HEK293 (cell line): ENCODE results near the gene CDK14.

Experiments
- CTCF ChIA-PET: fragments of 350-600 bp; formaldehyde crosslinking; extraction: SDS; loops from one replicate; lab custom pipeline; 2021; ENCODE audit warnings: antibody characterized with exemption; lab: Yijun Ruan, JAX
- POLR2A ChIA-PET: fragments of 300-600 bp; formaldehyde crosslinking; extraction: SDS; loops from one replicate; lab custom pipeline; 2020; ENCODE audit warnings: antibody characterized with exemption, inconsistent platforms; lab: Yijun Ruan, JAX
- H3K27ac ChIP-seq: fragments of 200-500 bp; sonication (Bioruptor generic); 2 replicates; pipeline ENCODE4 v1.5.1; 2014; ENCODE audit warnings: low read depth, low read length, control low read depth, inconsistent platforms; ENCODE audit errors: extremely low read depth
- H3K36me3 ChIP-seq, 2 experiments: fragments of 200-500 bp in 1 of 2; sonication (Bioruptor generic) in 1 of 2; 1 replicate in 1 of 2; 2 replicates in 1 of 2; pipeline ENCODE4 v1.5.1; 2014 to 2017; ENCODE audit warnings: inconsistent platforms in 2 of 2, low read length in 2 of 2; ENCODE audit not compliant: control insufficient read depth in 2 of 2, insufficient read depth in 1 of 2
- H3K4me1 ChIP-seq: fragments of 200-500 bp; sonication (Bioruptor generic); 2 replicates; pipeline ENCODE4 v1.5.1; 2014; ENCODE audit warnings: mild to moderate bottlenecking, low read length, inconsistent platforms; ENCODE audit not compliant: control insufficient read depth, insufficient read depth
- H3K4me3 ChIP-seq: 2 replicates; pipeline ENCODE4 v1.5.1; 2011; ENCODE audit warnings: low read depth, mild to moderate bottlenecking, control low read depth, low read length, moderate library complexity
- H3K9me3 ChIP-seq: fragments of 200-500 bp; sonication (Bioruptor generic); 2 replicates; pipeline ENCODE4 v1.5.1; 2014; ENCODE audit warnings: low read depth, low read length, inconsistent platforms; ENCODE audit not compliant: control insufficient read depth, insufficient read depth
- EGR2 ChIP-seq: fragments of 450-650 bp; formaldehyde crosslinking; IDR thresholded peaks from 2 replicates; pipeline ENCODE4 v1.5.1; 2016; ENCODE audit warnings: low read depth, missing biosample characterization, missing genetic modification characterization
- HOXD13 ChIP-seq: sonication (generic); formaldehyde crosslinking; IDR thresholded peaks from 2 replicates; pipeline ENCODE4 v1.8.0; 2022; ENCODE audit warnings: missing genetic modification reagents, borderline replicate concordance
- TRIM28 ChIP-seq: IDR thresholded peaks from 2 replicates; pipeline ENCODE4 v1.6.1; 2011; ENCODE audit warnings: low read length, control low read depth, borderline replicate concordance
- ZBTB17 ChIP-seq: fragments of 450-650 bp; formaldehyde crosslinking; IDR thresholded peaks from 2 replicates; pipeline ENCODE4 v1.5.1; 2016; ENCODE audit warnings: missing biosample characterization, missing genetic modification characterization
- ZFP3 ChIP-seq: fragments of 450-650 bp; formaldehyde crosslinking; IDR thresholded peaks from 2 replicates; pipeline ENCODE4 v1.5.1; 2016; ENCODE audit warnings: low read depth, missing biosample characterization, missing genetic modification characterization
- ZFP41 ChIP-seq: fragments of 450-650 bp; formaldehyde crosslinking; IDR thresholded peaks from 2 replicates; pipeline ENCODE4 v1.5.1; 2016; ENCODE audit warnings: missing biosample characterization, missing genetic modification characterization, borderline replicate concordance
- ZNF140 ChIP-seq: fragments of 450-650 bp; formaldehyde crosslinking; IDR thresholded peaks from 2 replicates; pipeline ENCODE4 v1.5.1; 2016; ENCODE audit warnings: missing biosample characterization, missing genetic modification characterization
- ZNF274 ChIP-seq, 2 experiments: fragments of 200-500 bp in 1 of 2; fragments of 450-650 bp in 1 of 2; sonication (Bioruptor generic) in 1 of 2; formaldehyde crosslinking in 1 of 2; IDR thresholded peaks; 2 replicates each; pipeline versions ENCODE4 v1.5.1 to v1.6.1; 2014 to 2016; ENCODE audit warnings: borderline replicate concordance in 1 of 2, inconsistent platforms in 1 of 2, low read length in 1 of 2, missing biosample characterization in 1 of 2, missing genetic modification characterization in 1 of 2
- ZNF341 ChIP-seq: fragments of 450-650 bp; formaldehyde crosslinking; IDR thresholded peaks from 2 replicates; pipeline ENCODE4; 2016; ENCODE audit warnings: low read depth, missing biosample characterization, missing genetic modification characterization
- ZNF366 ChIP-seq: fragments of 450-650 bp; formaldehyde crosslinking; conservative IDR thresholded peaks from 2 replicates; pipeline ENCODE4 v1.5.1; 2016; ENCODE audit warnings: missing biosample characterization, missing genetic modification characterization
- ZNF394 ChIP-seq: fragments of 450-650 bp; formaldehyde crosslinking; IDR thresholded peaks from 2 replicates; pipeline ENCODE4 v1.5.1; 2016; ENCODE audit warnings: missing biosample characterization, missing genetic modification characterization, mild to moderate bottlenecking, moderate library complexity, borderline replicate concordance
- ZNF404 ChIP-seq: fragments of 450-650 bp; formaldehyde crosslinking; IDR thresholded peaks from 2 replicates; pipeline ENCODE4 v1.5.1; 2017; ENCODE audit warnings: missing biosample characterization, missing genetic modification characterization
- ZNF473 ChIP-seq: fragments of 450-650 bp; formaldehyde crosslinking; IDR thresholded peaks from 2 replicates; pipeline ENCODE4 v1.5.1; 2017; ENCODE audit warnings: missing biosample characterization, missing genetic modification characterization
- ZNF513 ChIP-seq: fragments of 450-650 bp; IDR thresholded peaks from 2 replicates; pipeline ENCODE4 v1.5.1; 2018; ENCODE audit warnings: missing biosample characterization, missing genetic modification characterization
- ZNF518A ChIP-seq: fragments of 450-650 bp; formaldehyde crosslinking; conservative IDR thresholded peaks from 2 replicates; pipeline ENCODE4 v1.5.1; 2016; ENCODE audit warnings: low read depth, missing biosample characterization, missing genetic modification characterization
- ZNF544 ChIP-seq: fragments of 450-650 bp; formaldehyde crosslinking; IDR thresholded peaks from 2 replicates; pipeline ENCODE4 v1.5.0; 2017; ENCODE audit warnings: missing biosample characterization, missing genetic modification characterization
- ZNF560 ChIP-seq: fragments of 450-650 bp; formaldehyde crosslinking; IDR thresholded peaks from 2 replicates; pipeline ENCODE4 v1.5.1; 2017; ENCODE audit warnings: missing biosample characterization, missing genetic modification characterization, borderline replicate concordance
- ZNF610 ChIP-seq: fragments of 450-650 bp; formaldehyde crosslinking; IDR thresholded peaks from 2 replicates; pipeline ENCODE4 v1.5.1; 2016; ENCODE audit warnings: missing biosample characterization, missing genetic modification characterization, borderline replicate concordance
- ZNF645 ChIP-seq: fragments of 450-650 bp; formaldehyde crosslinking; IDR thresholded peaks from 2 replicates; pipeline ENCODE4; 2016; ENCODE audit warnings: missing biosample characterization, missing genetic modification characterization
- ZNF704 ChIP-seq: fragments of 450-650 bp; formaldehyde crosslinking; IDR thresholded peaks from 2 replicates; pipeline ENCODE4 v1.5.1; 2016; ENCODE audit warnings: missing biosample characterization, missing genetic modification characterization
- ZNF791 ChIP-seq: fragments of 450-650 bp; formaldehyde crosslinking; IDR thresholded peaks from 2 replicates; pipeline ENCODE4 v1.5.1; 2016; ENCODE audit warnings: missing biosample characterization, missing genetic modification characterization
- ZNF792 ChIP-seq: fragments of 450-650 bp; formaldehyde crosslinking; IDR thresholded peaks from 2 replicates; pipeline ENCODE4 v1.5.1; 2016; ENCODE audit warnings: missing biosample characterization, missing genetic modification characterization

Gene CDK14

DNA sequence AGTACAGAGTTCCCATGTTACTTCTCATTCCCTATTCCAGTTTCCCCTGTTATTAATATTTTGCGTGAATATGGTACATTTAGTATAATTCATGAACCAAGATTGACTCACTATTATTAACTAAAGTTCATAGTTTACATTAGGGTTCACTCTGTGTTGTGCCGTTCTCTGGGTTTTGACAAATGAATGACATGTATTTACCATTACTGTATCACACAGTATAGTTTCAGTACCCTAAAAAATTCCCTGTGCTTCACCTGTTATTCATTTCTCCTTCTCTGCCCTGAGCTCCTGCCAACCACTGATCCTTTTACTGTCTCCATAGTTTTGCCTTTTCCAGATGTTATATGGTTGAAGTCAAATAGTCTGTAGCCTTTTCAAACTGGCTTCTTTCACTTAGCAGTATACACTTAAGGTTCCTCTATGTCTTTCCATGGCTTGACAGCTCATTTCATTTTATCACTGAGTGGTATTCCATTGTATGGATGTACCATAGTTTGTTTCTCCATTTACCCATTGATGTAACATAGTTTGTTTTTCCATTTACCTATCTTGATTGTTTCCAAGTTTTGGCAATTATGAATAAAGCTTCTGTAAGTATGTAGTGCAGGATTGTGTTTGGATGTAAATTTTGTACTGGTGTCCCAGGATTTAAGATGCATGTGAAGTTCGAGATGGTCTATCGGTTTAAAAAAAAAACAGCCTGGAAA lies 58.8 kb downstream of the CDK14 start (continued):
- TF ChIP-seq ZFP41 (tag by site-specific recombination) (no peak), EGR2 (tag by site-specific recombination) (no peak), ZNF645 (tag by site-specific recombination) (no peak), ZNF791 (no peak)

DNA sequence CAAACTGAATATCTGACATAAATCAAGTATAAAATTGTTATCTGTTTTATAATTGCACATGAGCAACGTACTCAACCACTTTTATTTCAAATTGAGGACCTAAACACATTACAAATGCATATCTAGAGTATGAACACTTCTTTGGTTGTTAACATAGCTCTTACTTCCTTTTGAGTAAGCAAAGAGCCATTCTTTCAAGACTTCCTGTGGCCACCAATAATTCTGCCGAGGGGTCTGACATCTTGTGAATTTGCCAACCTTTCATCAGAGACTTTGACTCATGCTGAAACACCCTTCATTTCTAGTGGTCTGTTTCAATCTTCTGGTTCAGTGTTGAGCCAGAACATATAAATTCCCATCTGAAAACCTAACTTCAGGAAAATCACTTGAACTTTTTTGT lies 59.4 kb downstream of the CDK14 start:
- Histone ChIP-seq H3K4me3 (no peak overlapping the region), H3K4me1 (no peaks in the 10 kb centered on the region), H3K9me3 (no peaks in the 10 kb centered on the region), H3K27ac (no peak overlapping the region), H3K36me3 (no peaks in the 10 kb centered on the region)
- CTCF ChIA-PET, result no interaction called here
- TF ChIP-seq ZNF274 (IDR thresholded peaks at IDR 0.05; ENCODE audit: low read length), result no peak
- no peak for TF ChIP-seq ZNF274 (tag by site-specific recombination; IDR thresholded peaks at IDR 0.05; ENCODE audit: borderline replicate concordance)
- no peak for TF ChIP-seq ZNF560 (tag by site-specific recombination)
- TF ChIP-seq ZFP41 (tag by site-specific recombination), result no peak
- TF ChIP-seq ZNF544 (tag by site-specific recombination), result no peak
- TF ChIP-seq ZNF394, result no peak
- no peak for TF ChIP-seq ZNF140 (tag by site-specific recombination)
- TF ChIP-seq ZBTB17 (tag by site-specific recombination), result no peak
- no peak for TF ChIP-seq ZNF341
- no peak for TF ChIP-seq ZNF791
- no peak for TF ChIP-seq ZNF513 (tag by site-specific recombination)
- TF ChIP-seq TRIM28, result no peak
- TF ChIP-seq ZNF610 (tag by site-specific recombination), result no peak
- POLR2A ChIA-PET, result no interaction called here

DNA sequence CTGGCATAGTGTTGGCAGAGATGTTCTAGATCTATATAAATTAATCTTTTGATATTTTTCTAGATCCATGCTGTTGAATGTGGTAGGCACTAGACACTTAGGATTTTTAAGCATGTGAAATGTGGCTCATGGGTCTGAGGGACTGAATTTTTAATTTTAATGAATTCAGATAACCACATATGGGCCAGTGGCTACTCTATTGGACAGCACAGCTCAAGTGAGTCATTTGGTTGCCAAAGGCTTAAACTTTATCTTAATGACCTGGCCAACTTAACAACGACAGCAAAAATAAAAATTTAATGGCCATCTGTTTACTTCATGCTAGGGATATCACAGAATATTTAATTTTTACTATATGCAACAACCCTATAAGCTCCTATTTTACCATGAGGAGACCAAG lies 61.4 kb downstream of the CDK14 start:
- ChIA-PET POLR2A (no interaction called here), CTCF (no interaction called here)
- no peaks in the 10 kb centered on the region for H3K4me1 ChIP-seq

More for the DNA sequence above, 61.4 kb downstream of the CDK14 start:
- no peak for TF ChIP-seq ZNF792
- no peak for TF ChIP-seq ZNF704 (tag by site-specific recombination)
- TF ChIP-seq ZNF473 (tag by site-specific recombination), result no peak
- TF ChIP-seq HOXD13 (CRISPR knock-in tag), result no peak
- no peak for TF ChIP-seq ZNF610 (tag by site-specific recombination)
- TF ChIP-seq ZFP3 (tag by site-specific recombination), result no peak
- TF ChIP-seq ZNF518A (tag by site-specific recombination), result no peak
- no peak for TF ChIP-seq ZNF366
- TF ChIP-seq ZNF404 (tag by site-specific recombination), result no peak
- Histone ChIP-seq H3K36me3 (no peaks in the 10 kb centered on the region), H3K4me3 (no peak overlapping the region), H3K9me3 (no peaks in the 10 kb centered on the region), H3K27ac (no peak overlapping the region)
